HG03520 (cell line): ENCODE measurements around the gene CYS1.
"Not testable (repeated sequence)": the region's sequence is repeated elsewhere in the genome, so short reads cannot be mapped to it uniquely, and the experiment has no call there.

Experiments used
- ATAC-seq: cut with Tn5 transposase; IDR thresholded peaks from one replicate; pipeline ENCODE4 v1.9.1; 2021; ENCODE audit warnings: mild to moderate bottlenecking, moderate library complexity; ENCODE audit not compliant: unreplicated experiment

CYS1 gene

GRCh38 chr2:10032746-10033105 lies 47.5 kb downstream of the CYS1 start:
- ATAC-seq, result no peak

GRCh38 chr2:10031886-10032745 lies 48.1 kb downstream of the CYS1 start:
- ATAC-seq, result no peak

GRCh38 chr2:10030798-10031197 lies 49.4 kb downstream of the CYS1 start:
- not testable (repeated sequence) for ATAC-seq

- no peak for ATAC-seq
These were observed 49.9 kb downstream of the CYS1 start for GRCh38 chr2:10030311-10030736.

GRCh38 chr2:10029875-10030223 lies 50.4 kb downstream of the CYS1 start:
- ATAC-seq, result no peak

- ATAC-seq, result no peak
These were observed 51.0 kb downstream of the CYS1 start for GRCh38 chr2:10028988-10029874.

- ATAC-seq, result no peak
These were observed 51.7 kb downstream of the CYS1 start for GRCh38 chr2:10028407-10028987.

GRCh38 chr2:10027660-10028330 lies 52.4 kb downstream of the CYS1 start:
- ATAC-seq, result no peak

- ATAC-seq, result no peak
These were observed 53.2 kb downstream of the CYS1 start for GRCh38 chr2:10026940-10027569.

GRCh38 chr2:10022966-10023662 lies 57.1 kb downstream of the CYS1 start:
- ATAC-seq, result no peak

GRCh38 chr2:10022445-10022844 lies 57.8 kb downstream of the CYS1 start:
- ATAC-seq, result no peak

- no peak for ATAC-seq
These were observed 58.2 kb downstream of the CYS1 start for GRCh38 chr2:10022041-10022421.

GRCh38 chr2:10019602-10020400 lies 60.4 kb downstream of the CYS1 start:
- ATAC-seq, result no peak

GRCh38 chr2:10019174-10019573 lies 61.0 kb downstream of the CYS1 start:
- ATAC-seq, result no peak

GRCh38 chr2:10017313-10017941 lies 62.8 kb downstream of the CYS1 start:
- ATAC-seq, result no peak

- ATAC-seq, result no peak
These were observed 63.4 kb downstream of the CYS1 start for GRCh38 chr2:10016802-10017258.

GRCh38 chr2:10016001-10016801 lies 64.0 kb downstream of the CYS1 start:
- ATAC-seq, result no peak
